OCI-LY1 (cell line): ENCODE data around the gene TBC1D8.

Experiments
- EZH2 ChIP-seq: fragments of 200-600 bp; sonication (generic), shearing (Covaris generic); IDR thresholded peaks from 2 replicates; pipeline ENCODE4 v1.8.0; 2017; ENCODE audit warnings: borderline replicate concordance, mixed run types, mild to moderate bottlenecking, antibody characterized with exemption, low read length, moderate library complexity, mixed read lengths
- TF ChIP-seq, protein P1 (sequence below): fragments of 200-600 bp; sonication (generic), shearing (Covaris generic); IDR thresholded peaks from 2 replicates; pipeline ENCODE4 v1.5.1; 2017; ENCODE audit warnings: mild to moderate bottlenecking, antibody characterized with exemption, low read length, moderate library complexity, mixed read lengths

DNA sequence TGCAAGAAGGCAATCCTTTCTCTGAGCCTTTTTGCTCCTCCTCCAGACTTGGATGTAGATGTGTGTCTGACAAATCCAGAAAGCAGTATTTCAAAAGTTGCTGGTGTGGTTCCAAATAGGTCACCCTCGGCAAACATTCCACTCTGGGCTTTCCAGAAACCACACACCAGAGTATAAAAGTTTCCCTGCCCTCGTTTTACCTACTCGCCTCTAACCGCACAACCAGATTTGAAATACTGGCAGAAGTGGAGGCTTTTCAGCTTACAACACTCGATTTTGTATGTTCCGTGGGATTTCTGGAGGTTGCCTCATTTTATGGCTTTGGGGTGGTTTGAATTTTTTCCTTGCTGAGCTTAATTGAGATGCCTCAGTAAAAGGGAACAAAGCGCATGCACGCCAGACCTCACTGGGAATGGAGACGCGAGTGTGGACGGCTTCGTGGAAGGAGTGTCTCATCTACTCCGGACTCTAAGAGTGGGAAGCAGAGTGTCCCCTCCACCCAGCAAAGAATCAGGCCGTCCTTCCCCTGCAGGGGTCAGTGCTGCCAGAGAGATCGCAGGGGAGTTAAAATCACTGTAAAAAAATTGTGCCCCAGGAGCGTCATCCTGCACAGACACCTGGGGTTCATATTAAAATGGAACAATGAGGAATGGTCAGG is 193.1 kb downstream of the TBC1D8 start:
- TF ChIP-seq, protein P1, sequence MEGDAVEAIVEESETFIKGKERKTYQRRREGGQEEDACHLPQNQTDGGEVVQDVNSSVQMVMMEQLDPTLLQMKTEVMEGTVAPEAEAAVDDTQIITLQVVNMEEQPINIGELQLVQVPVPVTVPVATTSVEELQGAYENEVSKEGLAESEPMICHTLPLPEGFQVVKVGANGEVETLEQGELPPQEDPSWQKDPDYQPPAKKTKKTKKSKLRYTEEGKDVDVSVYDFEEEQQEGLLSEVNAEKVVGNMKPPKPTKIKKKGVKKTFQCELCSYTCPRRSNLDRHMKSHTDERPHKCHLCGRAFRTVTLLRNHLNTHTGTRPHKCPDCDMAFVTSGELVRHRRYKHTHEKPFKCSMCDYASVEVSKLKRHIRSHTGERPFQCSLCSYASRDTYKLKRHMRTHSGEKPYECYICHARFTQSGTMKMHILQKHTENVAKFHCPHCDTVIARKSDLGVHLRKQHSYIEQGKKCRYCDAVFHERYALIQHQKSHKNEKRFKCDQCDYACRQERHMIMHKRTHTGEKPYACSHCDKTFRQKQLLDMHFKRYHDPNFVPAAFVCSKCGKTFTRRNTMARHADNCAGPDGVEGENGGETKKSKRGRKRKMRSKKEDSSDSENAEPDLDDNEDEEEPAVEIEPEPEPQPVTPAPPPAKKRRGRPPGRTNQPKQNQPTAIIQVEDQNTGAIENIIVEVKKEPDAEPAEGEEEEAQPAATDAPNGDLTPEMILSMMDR: no peak
- TF ChIP-seq EZH2: no peak
